ENCODE data around the gene DIPK1C.

- TF ChIP-seq, protein P1, sequence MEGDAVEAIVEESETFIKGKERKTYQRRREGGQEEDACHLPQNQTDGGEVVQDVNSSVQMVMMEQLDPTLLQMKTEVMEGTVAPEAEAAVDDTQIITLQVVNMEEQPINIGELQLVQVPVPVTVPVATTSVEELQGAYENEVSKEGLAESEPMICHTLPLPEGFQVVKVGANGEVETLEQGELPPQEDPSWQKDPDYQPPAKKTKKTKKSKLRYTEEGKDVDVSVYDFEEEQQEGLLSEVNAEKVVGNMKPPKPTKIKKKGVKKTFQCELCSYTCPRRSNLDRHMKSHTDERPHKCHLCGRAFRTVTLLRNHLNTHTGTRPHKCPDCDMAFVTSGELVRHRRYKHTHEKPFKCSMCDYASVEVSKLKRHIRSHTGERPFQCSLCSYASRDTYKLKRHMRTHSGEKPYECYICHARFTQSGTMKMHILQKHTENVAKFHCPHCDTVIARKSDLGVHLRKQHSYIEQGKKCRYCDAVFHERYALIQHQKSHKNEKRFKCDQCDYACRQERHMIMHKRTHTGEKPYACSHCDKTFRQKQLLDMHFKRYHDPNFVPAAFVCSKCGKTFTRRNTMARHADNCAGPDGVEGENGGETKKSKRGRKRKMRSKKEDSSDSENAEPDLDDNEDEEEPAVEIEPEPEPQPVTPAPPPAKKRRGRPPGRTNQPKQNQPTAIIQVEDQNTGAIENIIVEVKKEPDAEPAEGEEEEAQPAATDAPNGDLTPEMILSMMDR (IDR thresholded peaks at IDR 0.05): no peak
- TF ChIP-seq POLR2A (IDR thresholded peaks at IDR 0.05): no peak
Observed at GRCh38 chr18:74489676-74490075, 32.6 kb upstream of the DIPK1C start.
